Stomach (tissue), 4 donors: ENCODE results near the gene TAF15.

Experiments used
- CTCF ChIP-seq, 7 experiments: fragments of 450-650 bp in 4 of 7; fragments of 200-600 bp in 3 of 7; sonication (generic) in 3 of 7; IDR thresholded peaks; one replicate each; pipeline ENCODE4 v1.5.1; 2016 to 2019; ENCODE audit warnings: antibody characterized with exemption in 7 of 7, control low read depth in 2 of 7, mild to moderate bottlenecking in 1 of 7
- POLR2A ChIP-seq, 4 donors: fragments of 450-650 bp; IDR thresholded peaks; one replicate each; pipeline ENCODE4 v1.6.1; 2016; ENCODE audit warnings: antibody characterized with exemption in 4 of 4, control low read depth in 2 of 4, mild to moderate bottlenecking in 1 of 4, moderate library complexity in 1 of 4

GRCh38 chr17:35778641-35779196, 30.6 kb upstream of the TAF15 start:
- TF ChIP-seq POLR2A (IDR thresholded peaks at IDR 0.05) (no peak), CTCF (IDR thresholded peaks at IDR 0.05) (no peak)
